Measurements from ENCODE around the gene CD80. TPM values are rescaled to one million over a fixed set of nuclear protein-coding genes. Genes with fewer than 3 reads are reported as not detected.

The CD80 gene
- total and polyA plus RNA-seq, 10 of the 15 experiments (the other 5 are each of a cell fraction or from before 2014, with no cell fraction given) = 41.4 to 137 (median 58.1) TPM

- Histone ChIP-seq H2AFZ (ENCODE audit: control insufficient read depth, low read depth, low read length) (peak overlapping the region; percentile 39; the same call in 1 of the 2 replicates), H3K27ac (ENCODE audit: control insufficient read depth, insufficient read depth) (peak overlapping the region; percentile 69), H3K36me3 (ENCODE audit: control insufficient read depth in 2 of 2, insufficient read depth in 2 of 2, low read length in 1 of 2) (no peaks in the 10 kb centered on the region), H4K20me1 (ENCODE audit: control insufficient read depth, insufficient read depth) (no peaks in the 10 kb centered on the region), H3K79me2 (ENCODE audit: control insufficient read depth, insufficient read depth, low read length) (peaks cover 3% of the 10 kb centered on the region; the same call in 1 of the 2 replicates), H3K9me3 (replicated peaks; ENCODE audit: control insufficient read depth, insufficient read depth, low read length) (no peaks in the 10 kb centered on the region), H3K4me2 (ENCODE audit: control insufficient read depth, insufficient read depth) (peak overlapping the region; percentile 67), H3K4me3 (no peak overlapping the region), H3K9ac (ENCODE audit: control insufficient read depth, insufficient read depth, low read length) (no peak overlapping the region; the same call in 1 of the 2 replicates), H3K4me1 (ENCODE audit: control insufficient read depth, insufficient read depth, low read length) (peaks cover 14% of the 10 kb centered on the region), H3K27me3 (replicated peaks in 1 of 2; ENCODE audit: control insufficient read depth in 2 of 2, insufficient read depth in 2 of 2, low read length in 1 of 2) (no peaks in the 10 kb centered on the region)
- 74% methylated on average over 5 of the region's 5 CpGs for WGBS (ENCODE audit: insufficient coverage, insufficient replicate concordance, low lambda C conversion rate, missing lambda C conversion rate)
- no TSS peak for BruUV-seq (replicated peaks)
- no peak for DNase-seq (ENCODE audit: low read depth, low spot score)
- in situ Hi-C loops (cut with MboI) (no loop called here), intact Hi-C loops (cut with micrococcal nuclease; ENCODE audit: unreplicated experiment) (no loop called here)
- ChIA-PET CTCF (interaction anchor here (1.0 to 2.6 kb wide), 5 partner anchors 9 to 30 kb away, joined by 3 to 12 read pairs (median 7); partner anchors contain the start of genes ADPRH and CD80), POLR2A (interaction anchor here (0.5 to 5.8 kb wide), 10 partner anchors 9 to 576 kb away, joined by 3 to 46 read pairs (median 4); partner anchors contain the start of genes ADPRH and CD80), SMC1A (ENCODE audit: uncharacterized antibody, unreplicated experiment) (interaction anchor here (0.9 to 3.6 kb wide), 9 partner anchors 10 to 106 kb away, joined by 3 to 35 read pairs (median 5); partner anchors contain the start of genes ADPRH, CD80 and COX17), RAD21 (ENCODE audit: unreplicated experiment) (interaction anchor here (0.6 to 2.0 kb wide), 6 partner anchors 9 to 87 kb away, joined by 3 to 6 read pairs (median 4); partner anchors contain the start of gene ADPRH)
- peak; percentile 96 for ATAC-seq
- FAIRE-seq = peak; percentile 27
- TF ChIP-seq RUNX3 (IDR thresholded peaks at IDR 0.05; ENCODE audit: low read length) = peak; percentile 56
- peak; percentile 89 for TF ChIP-seq IKZF1 (conservative IDR thresholded peaks at IDR 0.05)
- peak in 1 of 2 experiments; percentile 7; a peak in 1 of 4 replicates for TF ChIP-seq BHLHE40 (IDR thresholded peaks at IDR 0.05; ENCODE audit: borderline replicate concordance in 1 of 2, low read depth in 2 of 2, low read length in 1 of 2)
- TF ChIP-seq YBX1 (IDR thresholded peaks at IDR 0.05) = no peak
- TF ChIP-seq ATF7 (IDR thresholded peaks at IDR 0.05; ENCODE audit: low read depth) = peak; percentile 42; the same call in 1 of the 2 replicates
- TF ChIP-seq BACH1 (IDR thresholded peaks at IDR 0.05; ENCODE audit: borderline replicate concordance) = no peak
- no peak for TF ChIP-seq MAX (IDR thresholded peaks at IDR 0.05; ENCODE audit: low read depth, low read length)
- peak; percentile 54; the same call in 1 of the 2 replicates for TF ChIP-seq MTA2 (IDR thresholded peaks at IDR 0.05; ENCODE audit: low read depth)
- no peak for TF ChIP-seq USF2 (IDR thresholded peaks at IDR 0.05; ENCODE audit: borderline replicate concordance, low read depth, low read length)
- peak; percentile 65 for TF ChIP-seq MEF2B (IDR thresholded peaks at IDR 0.05; ENCODE audit: partially characterized antibody, poor library complexity, severe bottlenecking)
- TF ChIP-seq POLR2A (IDR thresholded peaks at IDR 0.05; ENCODE audit: low read depth, low read length) = no peak
- TF ChIP-seq EP300 (IDR thresholded peaks at IDR 0.05; ENCODE audit: borderline replicate concordance in 1 of 2, control insufficient read depth in 1 of 2, low read depth in 2 of 2, low read length in 2 of 2) = 0 out of 4 replicates have a peak, but pooled peaks of 1 of the 2 experiments have one; percentile 18
- TF ChIP-seq SIX5 (IDR thresholded peaks at IDR 0.05; ENCODE audit: low read depth, low read length, severe bottlenecking) = no peak
- 0 out of 2 replicates have a peak, but pooled peaks have one; percentile 27 for TF ChIP-seq MTA3 (IDR thresholded peaks at IDR 0.05; ENCODE audit: borderline replicate concordance, low read length)
- peak; percentile 53; the same call in 1 of the 2 replicates for TF ChIP-seq PKNOX1 (IDR thresholded peaks at IDR 0.05)
- TF ChIP-seq HDAC2 (IDR thresholded peaks at IDR 0.05) = no peak
- peak; percentile 66; the same call in 1 of the 2 replicates for TF ChIP-seq RELB (IDR thresholded peaks at IDR 0.05; ENCODE audit: low read depth)
- no peak for TF ChIP-seq NFXL1 (IDR thresholded peaks at IDR 0.05; ENCODE audit: borderline replicate concordance)
Observed at GRCh38 chr3:119570229-119570628, 10.8 kb upstream of the CD80 start.
